ENCODE data around the gene MRPL22.
"Not testable (repeated sequence)": the region's sequence is repeated elsewhere in the genome, so short reads cannot be mapped to it uniquely, and the experiment has no call there.

The MRPL22 gene

DNA sequence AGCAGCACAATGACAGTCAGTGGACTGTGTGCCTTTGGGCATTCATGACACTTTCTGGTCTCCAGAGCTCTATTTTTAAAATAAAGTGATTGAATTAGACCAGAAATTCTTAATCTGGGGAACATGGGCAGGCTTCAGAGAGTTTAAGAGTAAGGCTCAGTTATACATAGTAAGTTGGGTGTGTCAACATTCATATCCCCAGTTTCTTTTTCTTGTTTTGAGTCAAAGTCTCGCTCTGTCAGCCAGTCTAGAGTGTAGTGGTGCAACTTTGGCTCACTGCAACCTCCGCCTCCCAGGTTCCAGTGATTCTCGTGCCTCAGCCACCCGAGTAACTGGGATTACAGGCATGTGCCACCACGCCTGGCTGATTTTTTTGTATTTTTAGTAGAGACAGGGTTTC lies 59.0 kb downstream of the MRPL22 start:
- no peak for DNase-seq

DNA sequence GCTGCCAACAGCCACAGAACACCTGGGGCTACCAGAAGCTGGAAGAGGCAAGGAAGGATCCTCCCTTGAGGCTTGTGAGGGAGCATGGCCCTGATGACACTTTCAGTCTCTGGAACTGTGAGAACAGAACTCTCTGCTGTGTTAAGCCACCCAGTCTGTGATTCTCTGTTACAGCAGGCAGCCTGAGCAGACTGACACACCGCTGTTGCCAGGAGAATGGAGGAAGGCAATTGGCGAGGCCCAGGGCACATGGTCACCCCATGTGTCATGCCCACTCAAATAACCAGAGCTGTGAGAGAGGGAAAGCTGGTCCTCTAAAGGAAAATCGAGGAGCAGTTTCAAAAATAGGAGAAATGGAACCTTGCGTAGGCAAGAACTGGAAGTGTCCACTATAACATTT lies 60.6 kb downstream of the MRPL22 start:
- DNase-seq: no peak

DNA sequence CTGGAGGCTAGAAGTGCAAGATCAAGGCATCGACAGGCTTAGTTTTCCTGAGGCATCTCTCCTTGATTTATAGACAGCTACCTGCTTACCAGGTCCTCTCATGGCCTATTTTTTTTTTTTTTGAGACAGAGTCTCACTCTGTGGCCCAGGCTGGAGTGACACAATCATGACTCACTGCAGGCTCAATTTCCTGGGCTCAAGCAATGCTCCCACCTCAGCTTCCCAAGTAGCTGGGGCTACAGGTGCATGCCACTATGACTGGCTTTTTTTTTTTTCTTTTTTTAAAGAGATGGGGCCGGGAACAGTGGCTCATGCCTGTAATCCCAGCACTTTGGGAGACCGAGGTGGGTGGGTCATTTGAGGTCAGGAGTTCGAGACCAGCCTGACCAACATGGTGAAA lies 61.8 kb downstream of the MRPL22 start:
- not testable (repeated sequence) for DNase-seq

DNA sequence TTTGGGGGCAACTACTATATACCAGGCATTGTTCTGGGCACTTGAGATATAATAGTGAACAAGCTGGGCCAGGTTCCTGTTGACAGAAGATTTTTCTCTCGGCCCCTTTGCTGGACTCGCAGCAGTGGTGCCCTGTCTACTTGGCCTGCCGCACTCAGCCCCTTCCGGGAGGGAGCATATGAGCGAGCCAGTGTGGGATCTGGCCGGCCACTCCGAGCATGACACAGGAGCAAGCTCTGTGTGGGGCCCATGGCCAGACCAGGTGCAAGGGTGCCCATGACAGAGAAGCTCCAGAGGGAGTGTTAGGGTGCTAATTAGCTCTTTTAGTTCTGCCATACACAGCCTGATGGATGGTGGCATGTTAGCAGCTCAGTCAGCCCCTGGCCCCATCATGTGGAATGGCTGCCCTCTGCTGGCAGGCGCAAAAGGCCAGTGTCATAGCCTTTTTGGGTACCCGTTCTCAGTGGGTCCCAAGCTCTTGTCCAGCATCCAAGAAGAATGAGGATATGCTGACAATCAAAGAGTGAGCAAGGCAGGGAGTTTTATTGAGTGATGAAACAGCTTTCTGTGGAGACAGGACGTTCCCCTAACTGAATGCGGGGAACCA lies 63.4 kb downstream of the MRPL22 start:
- no peak for DNase-seq

DNA sequence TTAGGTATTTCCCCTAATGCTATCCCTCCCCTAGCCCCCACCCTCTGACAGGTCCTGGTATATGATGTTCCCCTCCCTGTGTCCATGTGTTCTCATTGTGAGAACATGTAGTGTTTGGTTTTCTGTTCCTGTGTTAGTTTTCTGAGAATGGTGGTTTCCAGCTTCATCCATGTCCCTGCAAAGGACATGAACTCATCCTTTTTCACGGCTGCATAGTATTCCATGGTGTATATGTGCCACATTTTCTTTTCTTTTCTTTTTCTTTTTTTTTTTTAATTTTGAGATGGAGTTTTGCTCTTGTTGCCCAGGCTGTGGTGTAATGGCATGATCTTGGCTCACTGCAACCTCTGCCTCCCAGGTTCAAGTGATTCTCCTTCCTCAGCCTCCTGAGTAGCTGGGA lies 65.4 kb downstream of the MRPL22 start:
- DNase-seq: not testable (repeated sequence)

DNA sequence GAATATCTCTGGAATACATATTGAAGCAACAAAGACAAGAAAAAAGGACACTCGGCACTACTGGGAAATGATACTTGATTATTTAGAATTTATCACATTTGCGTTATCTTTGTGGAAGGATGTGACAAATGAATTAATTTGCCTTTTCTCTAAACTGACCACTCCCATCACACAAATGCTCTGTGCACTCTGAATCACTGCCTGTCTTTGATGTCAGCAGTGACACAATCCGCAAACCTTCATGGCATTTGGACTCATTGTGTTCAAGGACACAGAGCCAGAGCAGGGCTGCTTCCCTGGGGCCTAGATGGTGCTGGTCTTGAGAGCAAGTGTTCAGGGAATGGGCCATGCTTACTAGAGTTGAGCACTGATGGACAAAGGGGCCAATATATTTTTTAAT lies 67.8 kb downstream of the MRPL22 start:
- DNase-seq: no peak

DNA sequence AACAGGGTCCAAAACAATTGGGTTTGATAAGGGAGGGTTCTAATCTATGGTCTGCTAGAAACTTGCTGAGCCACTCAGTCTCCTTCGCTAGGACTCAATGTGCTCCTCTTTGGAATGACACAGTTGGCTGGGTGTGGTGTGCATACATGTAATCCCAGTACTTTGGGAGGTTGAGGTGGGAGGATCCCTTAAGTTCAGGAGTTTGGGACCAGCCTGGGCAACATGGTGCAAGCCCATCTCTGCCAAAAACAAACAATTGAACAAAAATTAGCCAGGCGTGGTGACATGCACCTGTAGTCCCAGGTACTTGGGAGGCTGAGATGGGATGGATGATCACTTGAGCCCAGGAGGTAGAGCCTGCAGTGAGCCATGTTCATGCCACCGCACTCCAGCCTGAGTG lies 70.0 kb downstream of the MRPL22 start:
- no peak for DNase-seq

DNA sequence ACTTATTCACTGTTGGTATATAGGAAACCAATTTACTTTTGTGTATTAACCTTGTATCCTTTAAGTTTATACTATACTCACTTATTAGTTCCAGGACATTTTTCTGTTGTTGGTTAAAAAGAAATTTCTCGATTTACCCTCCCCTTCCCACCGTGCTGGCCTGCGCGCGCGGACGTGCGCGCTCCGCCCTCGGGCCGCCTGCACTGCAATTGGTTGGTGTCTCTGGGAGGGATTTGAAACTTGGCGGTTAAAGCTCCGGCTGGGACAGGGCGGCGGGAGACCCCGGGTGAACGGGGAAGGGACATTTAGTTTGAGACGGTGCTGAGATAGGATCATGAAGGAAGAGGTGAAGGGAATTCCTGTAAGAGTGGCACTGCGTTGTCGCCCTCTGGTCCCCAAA lies 72.7 kb downstream of the MRPL22 start, which contains the start of gene KIF4B:
Gene KIF4B, plus strand, starts transcription at position 230 of the 400 bp plus-strand sequence. Its CDS starts 105 bp downstream, at position 335.
- no peak for DNase-seq

DNA sequence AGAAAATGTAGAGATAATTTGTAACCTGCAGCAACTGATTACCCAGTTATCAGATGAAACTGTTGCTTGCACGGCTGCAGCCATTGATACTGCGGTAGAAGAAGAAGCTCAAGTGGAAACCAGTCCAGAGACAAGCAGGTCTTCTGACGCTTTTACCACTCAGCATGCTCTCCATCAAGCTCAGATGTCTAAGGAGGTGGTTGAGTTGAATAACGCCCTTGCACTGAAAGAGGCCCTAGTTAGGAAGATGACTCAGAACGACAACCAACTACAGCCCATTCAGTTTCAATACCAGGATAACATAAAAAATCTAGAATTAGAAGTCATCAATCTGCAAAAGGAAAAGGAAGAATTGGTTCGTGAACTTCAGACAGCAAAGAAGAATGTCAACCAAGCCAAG lies 74.4 kb downstream of the MRPL22 start:
- no peak for DNase-seq

DNA sequence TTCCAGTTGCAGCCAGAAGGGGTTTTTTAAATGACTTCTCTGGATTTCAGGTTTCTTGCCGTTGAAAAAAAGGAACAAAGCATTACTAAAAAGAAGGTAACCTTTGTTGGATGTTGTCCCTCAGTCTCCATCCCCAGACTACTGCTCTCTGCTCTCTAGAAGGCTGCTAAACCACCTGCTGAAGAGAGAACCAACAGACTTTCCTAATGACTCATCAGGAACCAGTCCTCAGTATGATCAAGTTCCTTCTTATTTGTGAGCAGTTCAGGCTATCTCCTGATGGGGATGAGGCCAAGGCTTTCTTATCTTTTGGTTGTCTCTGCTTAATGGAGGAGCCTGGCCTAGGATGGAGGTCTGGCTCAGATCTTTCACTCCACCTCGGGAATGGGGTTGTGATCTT lies 76.7 kb downstream of the MRPL22 start:
- no peak for DNase-seq
